HFF-Myc (cell line): ENCODE data around the gene CPSF7.

Experiments used
- DNase-seq: peaks from one replicate; pipeline ENCODE4 v3.0.0-alpha.2; 2011; ENCODE audit warnings: low read depth; ENCODE audit errors: extremely low read depth
- H3K4me3 ChIP-seq: replicated peaks from 2 replicates; pipeline ENCODE4 v1.5.1; 2011; ENCODE audit warnings: low read depth, mild to moderate bottlenecking, control low read depth, low read length
- CTCF ChIP-seq: IDR thresholded peaks from 2 replicates; pipeline ENCODE4 v1.5.1; 2012; ENCODE audit warnings: mild to moderate bottlenecking, low read depth, low read length, control low read depth; ENCODE audit errors: missing control alignments

Gene CPSF7

DNA sequence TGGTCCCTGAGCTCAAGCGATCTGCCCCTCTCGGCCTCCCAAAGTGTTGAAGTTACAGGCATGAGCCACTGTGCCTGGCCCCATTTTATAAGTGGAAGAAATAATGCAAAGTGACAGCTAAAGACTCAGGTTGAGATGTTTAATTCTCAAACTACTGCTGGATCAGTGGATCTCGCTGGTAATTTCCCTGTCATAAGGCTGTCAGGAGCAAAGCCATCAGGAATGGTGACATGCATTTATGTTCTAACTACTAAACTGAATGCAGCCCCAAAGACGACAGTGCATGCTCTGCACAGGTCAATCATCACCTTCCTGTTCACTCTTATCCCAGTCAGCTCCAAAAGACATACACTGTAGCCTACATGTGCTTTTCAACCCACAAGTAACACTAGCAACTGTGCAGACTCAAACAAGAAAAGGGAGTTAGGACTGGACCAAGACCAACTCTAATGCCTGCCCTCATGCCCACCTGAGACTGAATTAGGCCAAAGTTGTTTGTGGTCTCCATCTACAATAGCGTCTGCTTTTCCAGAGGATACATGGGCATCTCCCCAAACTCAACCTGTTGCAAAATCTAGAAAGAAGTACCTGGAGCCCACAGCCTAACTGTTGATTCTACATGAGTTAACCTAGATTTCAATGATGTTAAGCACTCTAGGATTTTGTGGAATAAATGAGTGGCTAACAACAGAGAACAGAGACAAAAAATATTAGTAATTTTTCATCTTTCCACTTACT, 22.6 kb downstream of the CPSF7 start:
- no peak for TF ChIP-seq CTCF
- DNase-seq, result no peak
- no peak overlapping the region for H3K4me3 ChIP-seq

GRCh38 chr11:61406067-61406466, 23.7 kb downstream of the CPSF7 start:
- no peak for TF ChIP-seq CTCF
- no peak overlapping the region for H3K4me3 ChIP-seq
- DNase-seq, result no peak

DNA sequence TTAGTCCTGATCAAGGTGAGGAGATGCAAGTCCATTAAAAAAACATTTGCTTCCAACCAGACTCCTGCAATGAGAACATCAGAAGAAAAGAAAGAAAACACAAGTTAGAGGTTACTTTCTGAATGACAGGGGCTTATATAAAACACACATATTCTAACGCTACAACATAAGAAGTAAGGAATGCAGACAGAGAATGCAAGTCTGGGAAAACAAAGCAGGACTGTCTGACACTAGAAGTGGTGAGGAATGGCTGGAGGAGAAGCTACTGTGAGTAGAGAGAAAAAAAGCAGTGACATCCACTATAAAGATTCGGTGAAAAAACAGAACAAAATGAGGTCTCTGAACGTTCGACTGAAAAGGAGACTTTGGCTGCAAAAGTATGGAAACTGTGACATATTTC, 25.1 kb downstream of the CPSF7 start:
- no peak for DNase-seq
- TF ChIP-seq CTCF, result no peak

DNA sequence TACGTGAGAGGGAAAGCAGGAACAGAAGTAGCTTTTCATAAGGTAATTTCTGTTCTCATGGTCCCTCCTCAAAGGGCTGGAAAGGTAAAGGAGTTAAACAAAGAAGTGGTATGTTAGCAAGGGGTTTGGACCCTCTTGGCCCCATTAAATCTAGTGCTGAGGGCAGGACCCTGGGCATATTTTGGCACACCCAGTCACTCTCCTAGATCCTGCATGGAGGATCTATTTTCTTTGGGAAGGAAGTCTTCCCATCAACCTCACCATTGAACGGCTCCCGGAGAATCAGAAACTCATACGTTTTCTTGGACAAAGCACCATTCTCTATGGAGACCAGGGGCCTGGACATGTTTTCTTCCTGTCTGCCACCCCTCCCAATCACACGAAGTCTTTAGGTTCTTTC, 25.7 kb downstream of the CPSF7 start:
- no peak for TF ChIP-seq CTCF
- no peak for DNase-seq
- no peak overlapping the region for H3K4me3 ChIP-seq

More for the DNA sequence above, 25.1 kb downstream of the CPSF7 start:
- H3K4me3 ChIP-seq, result no peak overlapping the region

GRCh38 chr11:61403658-61404057, 26.1 kb downstream of the CPSF7 start:
- no peak for DNase-seq
- no peak for TF ChIP-seq CTCF
- no peak overlapping the region for H3K4me3 ChIP-seq

GRCh38 chr11:61401573-61401972, 28.2 kb downstream of the CPSF7 start:
- H3K4me3 ChIP-seq, result no peak overlapping the region
- no peak for DNase-seq
- no peak for TF ChIP-seq CTCF

DNA sequence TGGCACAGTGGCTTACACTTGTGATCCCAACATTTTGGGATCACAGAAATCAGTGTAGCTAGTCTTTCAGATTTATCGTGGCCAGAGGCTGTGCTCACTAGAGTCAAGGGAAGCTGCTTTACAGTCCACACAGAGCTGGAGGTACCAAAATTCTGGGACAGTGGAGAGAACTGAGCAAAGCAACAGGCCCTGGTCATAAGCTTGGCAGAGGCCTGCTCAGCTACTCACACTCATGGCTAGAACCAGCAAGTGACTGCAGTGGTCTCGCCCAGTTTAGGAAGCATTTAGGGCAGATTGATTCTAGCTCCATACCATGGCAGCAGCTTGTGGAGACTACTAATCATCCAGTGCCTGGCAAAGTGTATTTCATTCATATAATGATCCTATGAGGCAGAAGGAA, 28.6 kb downstream of the CPSF7 start:
- no peak overlapping the region for H3K4me3 ChIP-seq
- no peak for TF ChIP-seq CTCF
- no peak for DNase-seq
